Endothelial cell of umbilical vein (primary cell): ENCODE results near the gene FBXL4. TPM values are rescaled to one million over a fixed set of nuclear protein-coding genes. Genes with fewer than 3 reads are reported as not detected.

Experiments used
- BruUV-seq: library from RNA; stranded (reverse); fragments of 400-500 nt; replicated peaks from 2 replicates; lab custom pipeline; 2021; lab: Mats Ljungman, UMichigan
- CTCF ChIA-PET: fragments of 300-600, 350-600 bp; sonication (Branson Sonifier 250); formaldehyde crosslinking; loops from one replicate; lab custom pipeline; 2021; ENCODE audit warnings: antibody characterized with exemption, inconsistent platforms; lab: Charles Lee
- POLR2A ChIA-PET: fragments of 300-600, 350-600 bp; sonication (Branson Sonifier 250); formaldehyde crosslinking; loops from one replicate; lab custom pipeline; 2021; ENCODE audit warnings: antibody characterized with exemption, inconsistent platforms; lab: Charles Lee
- DNase-seq: peaks from one replicate; pipeline ENCODE4 v3.0.0-alpha.2; 2011; ENCODE audit warnings: low read depth, low spot score
- FAIRE-seq: peaks from 2 replicates; lab custom pipeline; 2011; peaks lifted over from hg19 to GRCh38; lab: Jason Lieb, UNC
- H2AFZ ChIP-seq: 2 replicates; pipeline ENCODE4 v1.6.0; 2012; ENCODE audit warnings: low read depth, low read length, control low read depth, inconsistent platforms
- H3K27ac ChIP-seq: 2 replicates; pipeline ENCODE4 v1.5.1; 2011; ENCODE audit warnings: low read depth, mild to moderate bottlenecking, control low read depth, low read length, moderate library complexity; ENCODE audit not compliant: insufficient read depth
- H3K27me3 ChIP-seq, 2 experiments: 2 replicates each; pipeline versions ENCODE4 v1.6.0 to v1.6.1; 2011; ENCODE audit warnings: low read length in 2 of 2, mixed read lengths in 1 of 2; ENCODE audit not compliant: control insufficient read depth in 2 of 2, insufficient read depth in 2 of 2
- H3K36me3 ChIP-seq, 2 experiments: 2 replicates in 1 of 2; 3 replicates in 1 of 2; pipeline ENCODE4 v1.5.1; 2011; ENCODE audit warnings: low read length in 2 of 2, mild to moderate bottlenecking in 1 of 2, moderate library complexity in 1 of 2; ENCODE audit not compliant: control insufficient read depth in 2 of 2, insufficient read depth in 2 of 2; ENCODE audit errors: extremely low read depth in 1 of 2
- H3K4me1 ChIP-seq: 3 replicates; pipeline ENCODE4 v1.5.1; 2011; ENCODE audit warnings: mild to moderate bottlenecking, low read length; ENCODE audit not compliant: control insufficient read depth, insufficient read depth; ENCODE audit errors: extremely low read depth
- H3K4me2 ChIP-seq: 2 replicates; pipeline ENCODE4 v1.6.1; 2011; ENCODE audit warnings: low read length, control low read depth, mixed read lengths; ENCODE audit not compliant: insufficient read depth
- H3K4me3 ChIP-seq, 3 experiments: fragments of 200-600 bp in 1 of 3; sonication (generic), shearing (Covaris generic) in 1 of 3; replicated peaks in 1 of 3; 2 replicates each; pipeline ENCODE4 v1.5.1; 2011 to 2016; ENCODE audit warnings: control low read depth in 3 of 3, low read length in 3 of 3, mild to moderate bottlenecking in 2 of 3, inconsistent platforms in 1 of 3, low read depth in 1 of 3, moderate library complexity in 1 of 3; ENCODE audit not compliant: insufficient read depth in 1 of 3
- H3K79me2 ChIP-seq: 2 replicates; pipeline ENCODE4 v1.6.0; 2012; ENCODE audit warnings: low read length, inconsistent platforms; ENCODE audit not compliant: control insufficient read depth, insufficient read depth
- H3K9ac ChIP-seq: replicated peaks from 2 replicates; pipeline ENCODE3; 2011; ENCODE audit warnings: low read length, control low read depth; ENCODE audit not compliant: insufficient read depth; ENCODE audit errors: extremely low read depth
- H3K9me1 ChIP-seq: replicated peaks from 3 replicates; pipeline ENCODE4 v1.6.0; 2011; ENCODE audit warnings: mild to moderate bottlenecking, low read length; ENCODE audit not compliant: control insufficient read depth, insufficient read depth; ENCODE audit errors: extremely low read depth
- H3K9me3 ChIP-seq: replicated peaks from 2 replicates; pipeline ENCODE4 v1.5.1; 2012; ENCODE audit warnings: low read length, inconsistent platforms; ENCODE audit not compliant: control insufficient read depth, insufficient read depth
- H4K20me1 ChIP-seq: replicated peaks from 2 replicates; pipeline ENCODE3; 2011; ENCODE audit warnings: mild to moderate bottlenecking, low read length; ENCODE audit not compliant: control insufficient read depth, insufficient read depth; ENCODE audit errors: extremely low read depth
- CTCF ChIP-seq, 2 donors: IDR thresholded peaks; 1 replicate in 1 of 2; 2 replicates in 1 of 2; pipeline ENCODE4 v1.5.1; 2011; ENCODE audit warnings: low read length in 2 of 2, mild to moderate bottlenecking in 2 of 2, moderate library complexity in 2 of 2, control low read depth in 1 of 2, inconsistent platforms in 1 of 2, low read depth in 1 of 2; ENCODE audit not compliant: insufficient read depth in 1 of 2; ENCODE audit errors: extremely low read depth in 1 of 2
- EZH2 ChIP-seq: IDR thresholded peaks from 2 replicates; pipeline ENCODE4 v1.6.1; 2012; ENCODE audit warnings: borderline replicate concordance, low read depth, mild to moderate bottlenecking, moderate library complexity, low read length, inconsistent platforms; ENCODE audit not compliant: severe bottlenecking
- GATA2 ChIP-seq: IDR thresholded peaks from 2 replicates; pipeline ENCODE4 v1.7.0; 2011; ENCODE audit warnings: low read depth, mild to moderate bottlenecking, moderate library complexity, mixed read lengths, low read length; ENCODE audit not compliant: insufficient read length, insufficient read depth
- JUN ChIP-seq: IDR thresholded peaks from 2 replicates; pipeline ENCODE4 v1.6.1; 2011; ENCODE audit warnings: borderline replicate concordance, low read depth; ENCODE audit not compliant: insufficient read length, insufficient read depth
- MYC ChIP-seq: IDR thresholded peaks from one replicate; pipeline ENCODE4 v1.6.1; 2011; ENCODE audit warnings: mild to moderate bottlenecking, low read depth, low read length
- POLR2AphosphoS5 ChIP-seq: IDR thresholded peaks from 2 replicates; pipeline ENCODE4 v1.6.1; 2012; ENCODE audit warnings: low read depth, mild to moderate bottlenecking, control low read depth, low read length, moderate library complexity; ENCODE audit not compliant: insufficient read depth
- dilution Hi-C: fragments of 300-500 bp; cut with MboI; formaldehyde crosslinking; loops from one replicate; pipeline ENCODE4 v1.15.0; 2019; ENCODE audit warnings: low sequenced_read_pairs; ENCODE audit not compliant: extremely low pct_ligation_motif_present
- intact Hi-C: fragments of 100-400 bp; cut with micrococcal nuclease; formaldehyde crosslinking; loops from one replicate; pipeline ENCODE4 v1.10.0; 2022
- polyA plus RNA-seq, 4 experiments: library from polyadenylated mRNA; depleted of rRNA in 3 of 4; stranded (reverse) in 3 of 4; unstranded in 1 of 4; fragments of >200 nt; gene quantifications; 2 replicates each; pipeline versions ENCODE4 v1.2.1 to v1.2.3, GENCODE V29; 2011 to 2012; ENCODE audit warnings: missing spikeins in 1 of 4
- total RNA-seq: library from RNA; stranded (reverse); gene quantifications from 2 replicates; pipeline ENCODE4 v1.2.3, GENCODE V29; 2021
- TF ChIP-seq, protein P1 (sequence below): IDR thresholded peaks from 2 replicates; pipeline ENCODE4 v1.6.1; 2011; ENCODE audit not compliant: insufficient read depth, insufficient read length

FBXL4 gene
- total and polyA plus RNA-seq, 2 donors (not counting 3 experiments of a cell fraction or from before 2014, with no cell fraction given): 7.0 to 9.8 TPM

GRCh38 chr6:98877250-98877649 lies 70.5 kb downstream of the FBXL4 start:
- Histone ChIP-seq H3K9ac (no peak overlapping the region), H2AFZ (no peak overlapping the region), H3K36me3 (no peaks in the 10 kb centered on the region), H3K4me1 (no peaks in the 10 kb centered on the region), H3K27me3 (no peaks in the 10 kb centered on the region), H3K4me3 (no peak overlapping the region), H3K79me2 (no peaks in the 10 kb centered on the region), H3K4me2 (no peak overlapping the region), H3K9me1 (no peaks in the 10 kb centered on the region), H3K27ac (no peak overlapping the region), H4K20me1 (no peaks in the 10 kb centered on the region), H3K9me3 (no peaks in the 10 kb centered on the region)
- CTCF ChIA-PET: no interaction called here
- dilution Hi-C loops (no loop called here), intact Hi-C loops (no loop called here)
- TF ChIP-seq JUN (no peak), EZH2 (no peak)
- POLR2A ChIA-PET: no interaction called here
- no TSS peak for BruUV-seq
- DNase-seq (no peak), FAIRE-seq (no peak)

GRCh38 chr6:98875375-98875774 lies 72.4 kb downstream of the FBXL4 start:
- TF ChIP-seq MYC (no peak), GATA2 (no peak), POLR2AphosphoS5 (no peak), JUN (no peak), CTCF (IDR thresholded peaks at IDR 0.05; ENCODE audit: extremely low read depth in 1 of 2, insufficient read depth in 1 of 2, low read depth in 1 of 2, low read length in 2 of 2) (no peak)
- TF ChIP-seq, protein P1, sequence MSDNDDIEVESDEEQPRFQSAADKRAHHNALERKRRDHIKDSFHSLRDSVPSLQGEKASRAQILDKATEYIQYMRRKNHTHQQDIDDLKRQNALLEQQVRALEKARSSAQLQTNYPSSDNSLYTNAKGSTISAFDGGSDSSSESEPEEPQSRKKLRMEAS: no peak
- Histone ChIP-seq H3K27ac (no peak overlapping the region), H3K9me1 (no peaks in the 10 kb centered on the region), H3K4me1 (peaks cover 4% of the 10 kb centered on the region), H4K20me1 (no peaks in the 10 kb centered on the region), H3K36me3 (no peaks in the 10 kb centered on the region), H2AFZ (no peak overlapping the region), H3K9me3 (no peaks in the 10 kb centered on the region), H3K27me3 (no peaks in the 10 kb centered on the region), H3K4me3 (no peak overlapping the region), H3K79me2 (no peaks in the 10 kb centered on the region), H3K4me2 (no peak overlapping the region), H3K9ac (no peak overlapping the region)
- dilution Hi-C loops (no loop called here), intact Hi-C loops (no loop called here)
- FAIRE-seq (no peak), DNase-seq (no peak)
- CTCF ChIA-PET: no interaction called here
- POLR2A ChIA-PET: no interaction called here
- no TSS peak for BruUV-seq
